HepG2 (cell line): ENCODE results near the gene TXNDC2. TPM values are rescaled to one million over a fixed set of nuclear protein-coding genes. Genes with fewer than 3 reads are reported as not detected.

Experiments used
- ATAC-seq: fragments of 200-7000 bp; cut with Tn5 transposase; 3 replicates; pipeline ENCODE4 v1.9.1; 2020; ENCODE audit warnings: mild to moderate bottlenecking, moderate library complexity
- BruUV-seq: library from RNA; stranded (reverse); fragments of 400-500 nt; replicated peaks from 2 replicates; lab custom pipeline; 2021; lab: Mats Ljungman, UMichigan
- CTCF ChIA-PET: fragments of 300-600 bp; formaldehyde crosslinking; extraction: SDS; loops from one replicate; lab custom pipeline; 2021; ENCODE audit warnings: low total read pairs, inconsistent platforms, low intra/inter-chr PET ratio; lab: Yijun Ruan, JAX
- POLR2A ChIA-PET: fragments of 350-600 bp; sonication (Branson Sonifier 250); formaldehyde crosslinking; loops from one replicate; lab custom pipeline; 2020; ENCODE audit warnings: antibody characterized with exemption, inconsistent platforms; lab: Yijun Ruan, JAX
- DNase-seq: peaks from one replicate; pipeline ENCODE4 v3.0.0-alpha.2; 2015; ENCODE audit warnings: low spot score
- FAIRE-seq: peaks from 3 replicates; lab custom pipeline; 2011; peaks lifted over from hg19 to GRCh38; lab: Jason Lieb, UNC
- H2AFZ ChIP-seq: one replicate; pipeline ENCODE4 v1.6.1; 2011; ENCODE audit warnings: low read length, inconsistent platforms
- H3K27ac ChIP-seq: fragments of 300-600 bp; 3 replicates; pipeline ENCODE4 v1.8.0; 2011; ENCODE audit warnings: mixed run types, mild to moderate bottlenecking, mixed read lengths, low read length, inconsistent platforms; ENCODE audit not compliant: insufficient read depth; ENCODE audit errors: extremely low read length
- H3K27me3 ChIP-seq, 2 experiments: fragments of 200-600 bp in 1 of 2; 2 replicates in 1 of 2; 3 replicates in 1 of 2; pipeline versions ENCODE4 v1.6.0 to v1.8.0; 2011; ENCODE audit warnings: low read length in 2 of 2, mild to moderate bottlenecking in 2 of 2, moderate library complexity in 2 of 2, inconsistent platforms in 1 of 2; ENCODE audit not compliant: insufficient read depth in 2 of 2, control insufficient read depth in 1 of 2
- H3K36me3 ChIP-seq, 2 experiments: fragments of 200-600 bp in 1 of 2; replicated peaks in 1 of 2; 2 replicates in 1 of 2; 3 replicates in 1 of 2; pipeline versions ENCODE4 v1.5.1 to v1.8.0; 2011; ENCODE audit warnings: low read length in 2 of 2, inconsistent platforms in 1 of 2; ENCODE audit not compliant: insufficient read depth in 2 of 2, control insufficient read depth in 1 of 2
- H3K4me1 ChIP-seq: 2 replicates; pipeline ENCODE4 v1.5.1; 2012; ENCODE audit warnings: low read length, inconsistent platforms; ENCODE audit not compliant: insufficient read depth
- H3K4me2 ChIP-seq: 2 replicates; pipeline ENCODE4 v1.6.0; 2011; ENCODE audit warnings: low read depth, low read length, inconsistent platforms
- H3K4me3 ChIP-seq, 3 experiments: fragments of 200-600 bp in 1 of 3; sonication (generic), shearing (Covaris generic) in 1 of 3; replicated peaks in 1 of 3; 2 replicates each; pipeline ENCODE4 v1.5.1; 2011 to 2016; ENCODE audit warnings: low read length in 3 of 3, inconsistent platforms in 2 of 3, low read depth in 2 of 3, mild to moderate bottlenecking in 2 of 3, control low read depth in 1 of 3, mixed read lengths in 1 of 3; ENCODE audit not compliant: insufficient read depth in 1 of 3
- H3K79me2 ChIP-seq: one replicate; pipeline ENCODE4 v1.6.1; 2011; ENCODE audit warnings: low read length, inconsistent platforms; ENCODE audit not compliant: insufficient read depth
- H3K9ac ChIP-seq: 2 replicates; pipeline ENCODE4 v1.6.0; 2011; ENCODE audit warnings: mild to moderate bottlenecking, low read depth, low read length, inconsistent platforms; ENCODE audit not compliant: insufficient read depth
- H3K9me3 ChIP-seq: 2 replicates; pipeline ENCODE4 v1.5.1; 2012; ENCODE audit warnings: mild to moderate bottlenecking, low read length
- H4K20me1 ChIP-seq: 2 replicates; pipeline ENCODE4 v1.6.0; 2011; ENCODE audit warnings: inconsistent platforms, mild to moderate bottlenecking, low read length, moderate library complexity; ENCODE audit not compliant: insufficient read depth
- EP300 ChIP-seq, 3 experiments: sonication (generic) in 1 of 3; formaldehyde crosslinking in 1 of 3; IDR thresholded peaks; 2 replicates each; pipeline versions ENCODE4 v1.5.1 to v1.6.1; 2011 to 2020; ENCODE audit warnings: low read depth in 2 of 3, low read length in 2 of 3, borderline replicate concordance in 1 of 3, improper control_type of control experiment in 1 of 3, mild to moderate bottlenecking in 1 of 3, missing genetic modification reagents in 1 of 3, moderate library complexity in 1 of 3
- GRHL1 ChIP-seq: sonication (generic); formaldehyde crosslinking; conservative IDR thresholded peaks from 2 replicates; pipeline ENCODE4 v1.8.0; 2022; ENCODE audit warnings: missing genetic modification reagents
- LCORL ChIP-seq, 2 experiments: fragments of 450-650 bp in 1 of 2; sonication (generic) in 1 of 2; formaldehyde crosslinking in 1 of 2; IDR thresholded peaks; 2 replicates each; pipeline versions ENCODE4 v1.5.0 to v1.6.1; 2017 to 2020; ENCODE audit warnings: antibody characterized with exemption in 1 of 2, missing genetic modification reagents in 1 of 2
- MAFF ChIP-seq: IDR thresholded peaks from 2 replicates; pipeline ENCODE4 v1.6.1; 2011; ENCODE audit warnings: low read depth, low read length, improper control_type of control experiment
- NFIC ChIP-seq: IDR thresholded peaks from 2 replicates; pipeline ENCODE4 v1.6.1; 2012; ENCODE audit warnings: mild to moderate bottlenecking, low read length, inconsistent platforms
- RORA ChIP-seq: sonication (generic); formaldehyde crosslinking; IDR thresholded peaks from 2 replicates; pipeline ENCODE4 v1.5.0; 2020; ENCODE audit warnings: mild to moderate bottlenecking, missing genetic modification reagents, moderate library complexity
- SOX5 ChIP-seq: IDR thresholded peaks from 2 replicates; pipeline ENCODE4 v1.6.1; 2016; ENCODE audit warnings: borderline replicate concordance
- U2AF2 ChIP-seq: fragments of 200-400 bp; formaldehyde crosslinking; IDR thresholded peaks from 2 replicates; pipeline ENCODE4 v1.6.1; 2017; ENCODE audit warnings: low read depth, mild to moderate bottlenecking, low read length
- ZBTB25 ChIP-seq: IDR thresholded peaks from 2 replicates; pipeline ENCODE4 v1.6.1; 2018; ENCODE audit warnings: missing genetic modification reagents
- ZNF484 ChIP-seq: sonication (generic); formaldehyde crosslinking; IDR thresholded peaks from 2 replicates; pipeline ENCODE4 v1.5.1; 2020; ENCODE audit warnings: mild to moderate bottlenecking, low read depth, missing genetic modification reagents, borderline replicate concordance
- WGBS: methylation state at CpG from one replicate; pipeline ENCODE4 v1.1.6; 2017; ENCODE audit warnings: low lambda C conversion rate; 5-methylcytosine and 5-hydroxymethylcytosine counted together
- in situ Hi-C: cut with HindIII; loops from 2 replicates; pipeline ENCODE4 v1.10.0; 2017; ENCODE audit warnings: low pct_unique_long_range_greater_than_20kb; ENCODE audit not compliant: extremely low pct_ligation_motif_present
- intact Hi-C: fragments of 100-400 bp; cut with micrococcal nuclease; formaldehyde crosslinking; loops from one replicate; pipeline ENCODE4 v1.10.0; 2022; ENCODE audit not compliant: unreplicated experiment
- polyA plus RNA-seq, 8 experiments: library from polyadenylated mRNA; depleted of rRNA in 3 of 8; stranded (reverse) in 7 of 8; unstranded in 1 of 8; fragments of >200 nt; fragmentation: Illumina TruSeq in 4 of 8; extraction: Trizol in 4 of 8; gene quantifications; 2 replicates each; pipeline versions ENCODE4 v1.2.1 to v1.2.3, GENCODE V29; 2011 to 2016; ENCODE audit warnings: low read depth in 4 of 8, missing spikeins in 1 of 8, mixed read lengths in 1 of 8; ENCODE audit not compliant: insufficient read depth in 1 of 8
- total RNA-seq, 5 experiments: library from RNA; depleted of rRNA; stranded (reverse); fragments of >200 nt; fragmentation: Illumina TruSeq; extraction: Trizol; gene quantifications; 2 replicates each; pipeline ENCODE4 v1.2.3, GENCODE V29; 2016; ENCODE audit warnings: low read depth in 1 of 5

TXNDC2 gene
- total and polyA plus RNA-seq, 2 of the 13 experiments (the other 11 are each of a cell fraction or from before 2014, with no cell fraction given) = not detected

- TF ChIP-seq ZBTB25 (CRISPR knock-in tag) = no peak
- TF ChIP-seq GRHL1 (CRISPR knock-in tag) = no peak
- TF ChIP-seq MAFF = no peak
- TF ChIP-seq, all 625 proteins: peak for 0
Measured at GRCh38 chr18:9839853-9840252, 45.9 kb upstream of the TXNDC2 start (continued).

DNA sequence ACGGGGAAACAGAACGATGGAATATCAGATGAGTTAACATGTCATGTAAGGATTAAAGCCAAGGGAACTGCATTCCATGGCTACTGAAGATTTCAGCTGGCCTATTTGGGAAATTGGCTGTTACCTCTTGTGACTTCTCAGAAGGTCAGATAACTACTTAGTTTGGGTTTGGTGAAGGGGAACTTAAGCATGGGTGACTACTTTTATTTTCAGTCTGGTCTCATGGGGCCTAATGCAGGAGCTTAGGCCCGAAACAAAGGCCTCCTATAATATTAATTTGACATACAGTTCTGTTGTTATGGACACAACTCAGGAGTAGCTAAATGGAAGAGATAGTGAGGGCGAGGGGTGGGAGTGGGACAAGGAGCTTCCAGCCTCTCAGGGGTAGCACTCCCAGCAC, 44.0 kb upstream of the TXNDC2 start:
- TF ChIP-seq U2AF2 = no peak
- no peak for TF ChIP-seq NFIC
- no peak for TF ChIP-seq SOX5 (CRISPR knock-in tag)
- no peak for TF ChIP-seq ZNF484 (CRISPR knock-in tag)
- TF ChIP-seq LCORL (IDR thresholded peaks at IDR 0.05) = no peak
- no peak for TF ChIP-seq LCORL (CRISPR knock-in tag; IDR thresholded peaks at IDR 0.05)
- no peak for TF ChIP-seq EP300 (IDR thresholded peaks at IDR 0.05; ENCODE audit: low read depth in 2 of 2, low read length in 2 of 2)
- TF ChIP-seq EP300 (CRISPR knock-in tag; IDR thresholded peaks at IDR 0.05; ENCODE audit: borderline replicate concordance) = no peak
- TF ChIP-seq RORA = no peak
- Histone ChIP-seq H3K4me3 (no peak overlapping the region), H3K79me2 (no peaks in the 10 kb centered on the region), H3K27me3 (peaks cover 0 to 5% of the 10 kb centered on the region in 2 experiments; a peak in 3 of 5 replicates), H3K4me1 (no peaks in the 10 kb centered on the region), H3K9me3 (no peaks in the 10 kb centered on the region), H4K20me1 (no peaks in the 10 kb centered on the region), H3K9ac (no peak overlapping the region), H3K27ac (no peak overlapping the region), H3K36me3 (no peaks in the 10 kb centered on the region), H3K4me2 (no peak overlapping the region), H2AFZ (no peak overlapping the region)
- ChIA-PET CTCF (no interaction called here), POLR2A (no interaction called here)
- 72% methylated on average over 4 of the region's 4 CpGs for WGBS
- BruUV-seq = no TSS peak
- ATAC-seq = no peak
- in situ Hi-C loops = no loop called here
- no peak for FAIRE-seq
- DNase-seq = no peak
- intact Hi-C loops = no loop called here
